GM12875 (cell line): ENCODE measurements around the gene PIGQ.

Experiments
- H3K4me3 ChIP-seq: one replicate; pipeline ENCODE4 v1.5.1; 2011; ENCODE audit warnings: low read depth, low read length, control low read depth
- TF ChIP-seq, protein P1 (sequence below): IDR thresholded peaks from 2 replicates; pipeline ENCODE4 v1.5.1; 2011; ENCODE audit warnings: low read depth, mild to moderate bottlenecking, control low read depth, inconsistent platforms, low read length, moderate library complexity, borderline replicate concordance; ENCODE audit not compliant: insufficient read depth

The PIGQ gene

DNA sequence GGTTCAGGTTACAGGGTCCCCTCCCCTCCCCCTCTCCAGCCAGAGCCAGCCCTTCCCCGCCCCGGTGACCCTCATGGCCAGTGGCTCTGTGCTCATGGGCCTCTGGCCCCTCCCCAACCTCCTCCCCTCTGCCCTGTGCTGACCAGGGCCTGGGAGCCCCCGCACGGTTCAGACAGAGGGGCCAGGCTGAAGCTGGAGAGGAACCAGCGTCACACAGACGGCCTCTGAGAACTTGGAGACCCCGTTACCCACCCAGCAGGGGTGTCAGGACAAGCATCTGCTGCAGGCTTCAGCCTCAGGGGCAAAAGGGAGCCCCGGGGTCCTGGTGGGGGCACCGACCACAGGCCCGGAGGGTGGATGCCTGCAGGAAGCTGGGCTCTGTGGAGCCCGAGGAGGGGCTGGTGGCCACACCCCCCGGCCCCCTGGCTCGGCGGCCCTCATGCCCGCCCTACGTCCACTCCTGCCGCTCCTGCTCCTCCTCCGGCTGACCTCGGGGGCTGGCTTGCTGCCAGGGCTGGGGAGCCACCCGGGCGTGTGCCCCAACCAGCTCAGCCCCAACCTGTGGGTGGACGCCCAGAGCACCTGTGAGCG is 61.1 kb downstream of the PIGQ start, which contains the start of gene WFIKKN1:
Gene WFIKKN1 (plus strand): TSS at position 171 of the 591 bp plus-strand sequence. CDS start 269 bp downstream, at position 440.
- H3K4me3 ChIP-seq, result no peak within 1 kb of the TSS

DNA sequence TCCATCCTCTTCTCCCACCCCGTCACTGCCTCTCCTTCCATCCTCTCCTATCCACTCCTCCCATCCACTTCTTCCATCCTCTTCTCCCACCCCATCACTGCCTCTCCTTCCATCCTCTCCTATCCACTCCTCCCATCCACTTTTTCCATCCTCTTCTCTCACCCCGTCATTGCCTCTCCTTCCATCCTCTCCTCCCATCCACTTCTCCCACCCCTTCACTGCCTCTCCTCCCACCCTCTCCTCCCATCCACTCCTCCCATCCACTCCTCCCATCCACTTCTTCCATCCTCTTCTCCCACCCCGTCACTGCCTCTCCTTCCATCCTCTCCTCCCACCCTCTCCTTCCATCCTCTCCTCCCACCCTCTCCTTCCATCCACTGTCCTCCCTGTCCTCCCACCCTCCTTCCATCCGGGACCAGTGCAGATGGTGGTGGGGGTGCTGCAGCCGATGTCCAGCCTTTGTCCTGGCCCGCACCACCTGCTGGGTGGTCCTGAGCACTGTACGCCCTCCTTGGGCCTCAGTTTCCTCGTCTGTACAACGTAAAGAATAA is 62.1 kb downstream of the PIGQ start:
- TF ChIP-seq, protein P1, sequence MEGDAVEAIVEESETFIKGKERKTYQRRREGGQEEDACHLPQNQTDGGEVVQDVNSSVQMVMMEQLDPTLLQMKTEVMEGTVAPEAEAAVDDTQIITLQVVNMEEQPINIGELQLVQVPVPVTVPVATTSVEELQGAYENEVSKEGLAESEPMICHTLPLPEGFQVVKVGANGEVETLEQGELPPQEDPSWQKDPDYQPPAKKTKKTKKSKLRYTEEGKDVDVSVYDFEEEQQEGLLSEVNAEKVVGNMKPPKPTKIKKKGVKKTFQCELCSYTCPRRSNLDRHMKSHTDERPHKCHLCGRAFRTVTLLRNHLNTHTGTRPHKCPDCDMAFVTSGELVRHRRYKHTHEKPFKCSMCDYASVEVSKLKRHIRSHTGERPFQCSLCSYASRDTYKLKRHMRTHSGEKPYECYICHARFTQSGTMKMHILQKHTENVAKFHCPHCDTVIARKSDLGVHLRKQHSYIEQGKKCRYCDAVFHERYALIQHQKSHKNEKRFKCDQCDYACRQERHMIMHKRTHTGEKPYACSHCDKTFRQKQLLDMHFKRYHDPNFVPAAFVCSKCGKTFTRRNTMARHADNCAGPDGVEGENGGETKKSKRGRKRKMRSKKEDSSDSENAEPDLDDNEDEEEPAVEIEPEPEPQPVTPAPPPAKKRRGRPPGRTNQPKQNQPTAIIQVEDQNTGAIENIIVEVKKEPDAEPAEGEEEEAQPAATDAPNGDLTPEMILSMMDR, result no peak
- no peak overlapping the region for H3K4me3 ChIP-seq

More for the DNA sequence above, 61.1 kb downstream of the PIGQ start, which contains the start of gene WFIKKN1:
- TF ChIP-seq, protein P1, result no peak

GRCh38 chr16:632486-633335 is 62.9 kb downstream of the PIGQ start:
- no peak overlapping the region for H3K4me3 ChIP-seq
- TF ChIP-seq, protein P1, result no peak

GRCh38 chr16:633336-634050 is 63.7 kb downstream of the PIGQ start:
- TF ChIP-seq, protein P1, result no peak
- no peak overlapping the region for H3K4me3 ChIP-seq
